ENCODE results near the gene TMEM94.

DNA sequence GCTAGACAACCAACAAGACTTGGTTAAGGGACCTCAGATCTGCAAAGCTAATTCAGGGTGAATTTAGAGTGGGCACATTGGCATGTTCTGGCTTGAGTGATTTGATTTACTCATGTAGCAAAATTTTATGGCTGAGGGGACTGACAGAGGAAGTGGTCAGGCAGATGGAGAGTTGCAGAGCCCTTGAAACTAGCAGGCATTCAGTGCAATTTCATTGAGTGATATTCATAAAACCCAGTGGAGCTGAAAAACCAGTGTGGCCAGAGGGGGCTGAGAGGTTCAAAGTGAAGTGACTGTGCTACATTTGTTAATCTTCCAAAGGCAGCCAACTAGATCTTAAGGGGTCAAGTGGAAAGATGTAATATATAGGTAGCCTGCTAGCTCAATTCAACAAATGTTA, 2.2 kb upstream of the TMEM94 start:
- TF ChIP-seq CTCF (IDR thresholded peaks at IDR 0.05; ENCODE audit: low read length) (no peak), EZH2 (IDR thresholded peaks at IDR 0.05; ENCODE audit: borderline replicate concordance, low read length) (no peak)

All from OCI-LY1 (cell line).